HepG2 (cell line): ENCODE measurements around the gene P2RY6. TPM values are rescaled to one million over a fixed set of nuclear protein-coding genes. Genes with fewer than 3 reads are reported as not detected.

ENCODE experiments used
- ATAC-seq: fragments of 200-7000 bp; cut with Tn5 transposase; 3 replicates; pipeline ENCODE4 v1.9.1; 2020; ENCODE audit warnings: mild to moderate bottlenecking, moderate library complexity
- BruUV-seq: library from RNA; stranded (reverse); fragments of 400-500 nt; replicated peaks from 2 replicates; lab custom pipeline; 2021; lab: Mats Ljungman, UMichigan
- CTCF ChIA-PET: fragments of 300-600 bp; formaldehyde crosslinking; extraction: SDS; loops from one replicate; lab custom pipeline; 2021; ENCODE audit warnings: low total read pairs, inconsistent platforms, low intra/inter-chr PET ratio; lab: Yijun Ruan, JAX
- POLR2A ChIA-PET: fragments of 350-600 bp; sonication (Branson Sonifier 250); formaldehyde crosslinking; loops from one replicate; lab custom pipeline; 2020; ENCODE audit warnings: antibody characterized with exemption, inconsistent platforms; lab: Yijun Ruan, JAX
- DNase-seq: peaks from one replicate; pipeline ENCODE4 v3.0.0-alpha.2; 2015; ENCODE audit warnings: low spot score
- FAIRE-seq: peaks from 3 replicates; lab custom pipeline; 2011; peaks lifted over from hg19 to GRCh38; lab: Jason Lieb, UNC
- H2AFZ ChIP-seq: one replicate; pipeline ENCODE4 v1.6.1; 2011; ENCODE audit warnings: low read length, inconsistent platforms
- H3K27ac ChIP-seq: fragments of 300-600 bp; 3 replicates; pipeline ENCODE4 v1.8.0; 2011; ENCODE audit warnings: mixed run types, mild to moderate bottlenecking, mixed read lengths, low read length, inconsistent platforms; ENCODE audit not compliant: insufficient read depth; ENCODE audit errors: extremely low read length
- H3K27me3 ChIP-seq, 2 experiments: fragments of 200-600 bp in 1 of 2; 2 replicates in 1 of 2; 3 replicates in 1 of 2; pipeline versions ENCODE4 v1.6.0 to v1.8.0; 2011; ENCODE audit warnings: low read length in 2 of 2, mild to moderate bottlenecking in 2 of 2, moderate library complexity in 2 of 2, inconsistent platforms in 1 of 2; ENCODE audit not compliant: insufficient read depth in 2 of 2, control insufficient read depth in 1 of 2
- H3K36me3 ChIP-seq, 2 experiments: fragments of 200-600 bp in 1 of 2; replicated peaks in 1 of 2; 2 replicates in 1 of 2; 3 replicates in 1 of 2; pipeline versions ENCODE4 v1.5.1 to v1.8.0; 2011; ENCODE audit warnings: low read length in 2 of 2, inconsistent platforms in 1 of 2; ENCODE audit not compliant: insufficient read depth in 2 of 2, control insufficient read depth in 1 of 2
- H3K4me1 ChIP-seq: 2 replicates; pipeline ENCODE4 v1.5.1; 2012; ENCODE audit warnings: low read length, inconsistent platforms; ENCODE audit not compliant: insufficient read depth
- H3K4me2 ChIP-seq: 2 replicates; pipeline ENCODE4 v1.6.0; 2011; ENCODE audit warnings: low read depth, low read length, inconsistent platforms
- H3K4me3 ChIP-seq, 3 experiments: fragments of 200-600 bp in 1 of 3; sonication (generic), shearing (Covaris generic) in 1 of 3; replicated peaks in 1 of 3; 2 replicates each; pipeline ENCODE4 v1.5.1; 2011 to 2016; ENCODE audit warnings: low read length in 3 of 3, inconsistent platforms in 2 of 3, low read depth in 2 of 3, mild to moderate bottlenecking in 2 of 3, control low read depth in 1 of 3, mixed read lengths in 1 of 3; ENCODE audit not compliant: insufficient read depth in 1 of 3
- H3K79me2 ChIP-seq: one replicate; pipeline ENCODE4 v1.6.1; 2011; ENCODE audit warnings: low read length, inconsistent platforms; ENCODE audit not compliant: insufficient read depth
- H3K9ac ChIP-seq: 2 replicates; pipeline ENCODE4 v1.6.0; 2011; ENCODE audit warnings: mild to moderate bottlenecking, low read depth, low read length, inconsistent platforms; ENCODE audit not compliant: insufficient read depth
- H3K9me3 ChIP-seq: 2 replicates; pipeline ENCODE4 v1.5.1; 2012; ENCODE audit warnings: mild to moderate bottlenecking, low read length
- H4K20me1 ChIP-seq: 2 replicates; pipeline ENCODE4 v1.6.0; 2011; ENCODE audit warnings: inconsistent platforms, mild to moderate bottlenecking, low read length, moderate library complexity; ENCODE audit not compliant: insufficient read depth
- CREM ChIP-seq, 2 experiments: sonication (generic) in 1 of 2; formaldehyde crosslinking in 1 of 2; IDR thresholded peaks; 2 replicates each; pipeline versions ENCODE4 v1.4.0 to v1.6.1; 2016 to 2020; ENCODE audit warnings: antibody characterized with exemption in 1 of 2, mild to moderate bottlenecking in 1 of 2, missing genetic modification reagents in 1 of 2
- LBX2 ChIP-seq: sonication (generic); formaldehyde crosslinking; IDR thresholded peaks from 2 replicates; pipeline ENCODE4 v1.5.0; 2020; ENCODE audit warnings: missing genetic modification reagents, mild to moderate bottlenecking, borderline replicate concordance
- NR3C1 ChIP-seq: sonication (generic); formaldehyde crosslinking; IDR thresholded peaks from 2 replicates; pipeline ENCODE4 v1.4.0; 2020; ENCODE audit warnings: missing genetic modification reagents
- STAT5B ChIP-seq: sonication (generic); formaldehyde crosslinking; IDR thresholded peaks from 2 replicates; pipeline ENCODE4 v1.4.0; 2020; ENCODE audit warnings: missing genetic modification reagents
- THAP11 ChIP-seq: IDR thresholded peaks from 2 replicates; pipeline ENCODE4 v1.6.1; 2016; ENCODE audit warnings: missing biosample characterization, missing genetic modification reagents
- ZFP62 ChIP-seq: sonication (generic); formaldehyde crosslinking; IDR thresholded peaks from 2 replicates; pipeline ENCODE4 v1.4.0; 2020; ENCODE audit warnings: missing genetic modification reagents
- ZNF335 ChIP-seq: sonication (generic); formaldehyde crosslinking; IDR thresholded peaks from 2 replicates; pipeline ENCODE4 v1.4.0; 2020; ENCODE audit warnings: missing genetic modification reagents
- ZNF468 ChIP-seq: sonication (generic); formaldehyde crosslinking; IDR thresholded peaks from 2 replicates; pipeline ENCODE4 v1.8.0; 2022; ENCODE audit warnings: mild to moderate bottlenecking, moderate library complexity, missing genetic modification reagents
- ZNF670 ChIP-seq: sonication (generic); formaldehyde crosslinking; IDR thresholded peaks from 2 replicates; pipeline ENCODE4 v1.8.0; 2022; ENCODE audit warnings: mild to moderate bottlenecking, missing genetic modification reagents, borderline replicate concordance
- ZNF879 ChIP-seq: sonication (generic); formaldehyde crosslinking; IDR thresholded peaks from 2 replicates; pipeline ENCODE4 v1.8.1; 2023; ENCODE audit warnings: missing genetic modification reagents
- WGBS: methylation state at CpG from one replicate; pipeline ENCODE4 v1.1.6; 2017; ENCODE audit warnings: low lambda C conversion rate; 5-methylcytosine and 5-hydroxymethylcytosine counted together
- in situ Hi-C: cut with HindIII; loops from 2 replicates; pipeline ENCODE4 v1.10.0; 2017; ENCODE audit warnings: low pct_unique_long_range_greater_than_20kb; ENCODE audit not compliant: extremely low pct_ligation_motif_present
- intact Hi-C: fragments of 100-400 bp; cut with micrococcal nuclease; formaldehyde crosslinking; loops from one replicate; pipeline ENCODE4 v1.10.0; 2022; ENCODE audit not compliant: unreplicated experiment
- polyA plus RNA-seq, 8 experiments: library from polyadenylated mRNA; depleted of rRNA in 3 of 8; stranded (reverse) in 7 of 8; unstranded in 1 of 8; fragments of >200 nt; fragmentation: Illumina TruSeq in 4 of 8; extraction: Trizol in 4 of 8; gene quantifications; 2 replicates each; pipeline versions ENCODE4 v1.2.1 to v1.2.3, GENCODE V29; 2011 to 2016; ENCODE audit warnings: low read depth in 4 of 8, missing spikeins in 1 of 8, mixed read lengths in 1 of 8; ENCODE audit not compliant: insufficient read depth in 1 of 8
- total RNA-seq, 5 experiments: library from RNA; depleted of rRNA; stranded (reverse); fragments of >200 nt; fragmentation: Illumina TruSeq; extraction: Trizol; gene quantifications; 2 replicates each; pipeline ENCODE4 v1.2.3, GENCODE V29; 2016; ENCODE audit warnings: low read depth in 1 of 5
- TF ChIP-seq, protein P1 (sequence below): sonication (generic); formaldehyde crosslinking; IDR thresholded peaks from 2 replicates; pipeline ENCODE4 v1.5.1; 2020; ENCODE audit warnings: missing genetic modification reagents, mild to moderate bottlenecking, borderline replicate concordance
- TF ChIP-seq, protein P2 (sequence below): sonication (generic); formaldehyde crosslinking; conservative IDR thresholded peaks from 2 replicates; pipeline ENCODE4 v1.4.0; 2020; ENCODE audit warnings: mild to moderate bottlenecking, missing genetic modification reagents, moderate library complexity

The P2RY6 gene
- total and polyA plus RNA-seq, 2 of the 13 experiments (the other 11 are each of a cell fraction or from before 2014, with no cell fraction given), result 0.09 to 0.29 TPM

DNA sequence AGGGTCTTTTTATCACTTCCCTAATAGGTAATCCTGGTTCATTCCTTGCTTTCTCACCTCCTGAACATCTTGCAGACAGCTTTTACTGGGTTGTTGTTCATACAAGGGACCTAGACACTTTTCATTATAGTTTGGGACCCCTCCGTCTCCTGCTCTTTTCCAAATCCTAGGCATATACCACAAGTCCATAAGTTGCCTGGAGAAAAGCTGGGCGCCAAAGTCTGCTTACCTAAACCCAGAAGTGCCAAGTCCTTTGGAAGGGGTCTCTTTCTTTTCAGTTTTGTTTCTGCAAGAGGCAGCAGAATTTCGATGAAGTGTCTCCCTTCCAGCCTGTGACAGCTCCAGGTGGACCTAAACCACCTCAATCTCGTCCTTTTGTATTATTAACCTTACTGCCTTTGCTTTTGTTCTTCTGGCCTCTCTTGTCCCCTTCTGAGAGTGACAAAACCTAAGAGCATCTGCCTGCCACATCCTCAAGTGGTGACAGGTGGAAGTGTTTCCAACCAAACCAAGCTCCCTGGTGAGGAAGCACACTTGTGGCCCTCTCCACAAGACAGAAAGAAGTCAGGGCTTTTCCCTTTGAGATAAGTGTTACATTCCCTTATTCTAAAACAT is 19.5 kb upstream of the P2RY6 start (continued):
- TF ChIP-seq NR3C1 (no peak), THAP11 (no peak)
- TF ChIP-seq, protein P1, sequence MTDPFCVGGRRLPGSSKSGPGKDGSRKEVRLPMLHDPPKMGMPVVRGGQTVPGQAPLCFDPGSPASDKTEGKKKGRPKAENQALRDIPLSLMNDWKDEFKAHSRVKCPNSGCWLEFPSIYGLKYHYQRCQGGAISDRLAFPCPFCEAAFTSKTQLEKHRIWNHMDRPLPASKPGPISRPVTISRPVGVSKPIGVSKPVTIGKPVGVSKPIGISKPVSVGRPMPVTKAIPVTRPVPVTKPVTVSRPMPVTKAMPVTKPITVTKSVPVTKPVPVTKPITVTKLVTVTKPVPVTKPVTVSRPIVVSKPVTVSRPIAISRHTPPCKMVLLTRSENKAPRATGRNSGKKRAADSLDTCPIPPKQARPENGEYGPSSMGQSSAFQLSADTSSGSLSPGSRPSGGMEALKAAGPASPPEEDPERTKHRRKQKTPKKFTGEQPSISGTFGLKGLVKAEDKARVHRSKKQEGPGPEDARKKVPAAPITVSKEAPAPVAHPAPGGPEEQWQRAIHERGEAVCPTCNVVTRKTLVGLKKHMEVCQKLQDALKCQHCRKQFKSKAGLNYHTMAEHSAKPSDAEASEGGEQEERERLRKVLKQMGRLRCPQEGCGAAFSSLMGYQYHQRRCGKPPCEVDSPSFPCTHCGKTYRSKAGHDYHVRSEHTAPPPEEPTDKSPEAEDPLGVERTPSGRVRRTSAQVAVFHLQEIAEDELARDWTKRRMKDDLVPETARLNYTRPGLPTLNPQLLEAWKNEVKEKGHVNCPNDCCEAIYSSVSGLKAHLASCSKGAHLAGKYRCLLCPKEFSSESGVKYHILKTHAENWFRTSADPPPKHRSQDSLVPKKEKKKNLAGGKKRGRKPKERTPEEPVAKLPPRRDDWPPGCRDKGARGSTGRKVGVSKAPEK (CRISPR knock-in tag), result no peak

DNA sequence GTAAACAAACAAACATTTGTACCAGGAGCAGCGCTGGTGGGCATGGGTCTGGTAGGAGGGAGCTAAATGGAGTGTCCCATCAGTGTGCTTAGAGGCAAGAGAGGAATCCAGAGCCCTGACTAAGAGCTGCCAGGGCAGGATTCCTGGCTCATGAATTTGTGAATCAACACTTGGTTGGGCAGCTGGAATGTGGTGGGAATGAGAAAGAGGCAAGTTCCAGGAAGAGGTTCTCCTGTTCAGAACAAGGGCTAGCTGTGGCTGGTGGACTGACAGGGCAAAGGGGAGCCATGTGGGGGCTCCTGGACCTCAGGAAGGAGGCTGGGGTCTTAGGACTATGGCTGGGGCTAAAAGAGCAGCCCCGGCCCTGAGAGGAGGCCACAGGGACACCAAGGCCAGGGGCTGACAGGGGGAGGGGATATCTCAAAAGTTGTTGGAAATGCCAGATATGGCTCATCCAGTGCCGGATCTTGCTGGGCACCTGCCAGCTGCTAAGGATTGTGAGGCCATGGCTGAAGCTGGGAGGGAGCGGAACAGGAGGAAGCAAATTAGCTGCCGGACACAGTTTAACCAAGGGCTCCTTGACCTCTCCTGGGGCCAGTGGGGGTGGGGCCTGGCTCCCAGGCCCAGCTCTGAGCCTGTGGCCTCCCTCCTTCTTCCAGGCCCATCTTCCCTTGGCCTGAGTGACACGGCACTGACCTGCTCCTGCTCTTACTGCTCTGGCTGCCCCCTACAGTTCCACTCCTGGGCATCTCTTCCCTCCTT is 14.6 kb upstream of the P2RY6 start:
- in situ Hi-C loops (no loop called here), intact Hi-C loops (no loop called here)
- no peak overlapping the region for H3K4me3 ChIP-seq
- H3K9ac ChIP-seq, result no peak overlapping the region
- BruUV-seq, result no TSS peak
- 28% methylated on average over 6 of the region's 6 CpGs for WGBS
- TF ChIP-seq LBX2 (CRISPR knock-in tag), result no peak
- TF ChIP-seq ZNF670 (CRISPR knock-in tag), result no peak
- TF ChIP-seq CREM (IDR thresholded peaks at IDR 0.05), result no peak
- no peak for TF ChIP-seq CREM (CRISPR knock-in tag; IDR thresholded peaks at IDR 0.05)
- no peak for TF ChIP-seq ZNF468 (CRISPR knock-in tag)
- no peak for TF ChIP-seq ZFP62 (CRISPR knock-in tag)
- no peak for TF ChIP-seq ZNF879 (CRISPR knock-in tag)
- TF ChIP-seq ZNF335 (CRISPR knock-in tag), result no peak
- TF ChIP-seq, protein P2, sequence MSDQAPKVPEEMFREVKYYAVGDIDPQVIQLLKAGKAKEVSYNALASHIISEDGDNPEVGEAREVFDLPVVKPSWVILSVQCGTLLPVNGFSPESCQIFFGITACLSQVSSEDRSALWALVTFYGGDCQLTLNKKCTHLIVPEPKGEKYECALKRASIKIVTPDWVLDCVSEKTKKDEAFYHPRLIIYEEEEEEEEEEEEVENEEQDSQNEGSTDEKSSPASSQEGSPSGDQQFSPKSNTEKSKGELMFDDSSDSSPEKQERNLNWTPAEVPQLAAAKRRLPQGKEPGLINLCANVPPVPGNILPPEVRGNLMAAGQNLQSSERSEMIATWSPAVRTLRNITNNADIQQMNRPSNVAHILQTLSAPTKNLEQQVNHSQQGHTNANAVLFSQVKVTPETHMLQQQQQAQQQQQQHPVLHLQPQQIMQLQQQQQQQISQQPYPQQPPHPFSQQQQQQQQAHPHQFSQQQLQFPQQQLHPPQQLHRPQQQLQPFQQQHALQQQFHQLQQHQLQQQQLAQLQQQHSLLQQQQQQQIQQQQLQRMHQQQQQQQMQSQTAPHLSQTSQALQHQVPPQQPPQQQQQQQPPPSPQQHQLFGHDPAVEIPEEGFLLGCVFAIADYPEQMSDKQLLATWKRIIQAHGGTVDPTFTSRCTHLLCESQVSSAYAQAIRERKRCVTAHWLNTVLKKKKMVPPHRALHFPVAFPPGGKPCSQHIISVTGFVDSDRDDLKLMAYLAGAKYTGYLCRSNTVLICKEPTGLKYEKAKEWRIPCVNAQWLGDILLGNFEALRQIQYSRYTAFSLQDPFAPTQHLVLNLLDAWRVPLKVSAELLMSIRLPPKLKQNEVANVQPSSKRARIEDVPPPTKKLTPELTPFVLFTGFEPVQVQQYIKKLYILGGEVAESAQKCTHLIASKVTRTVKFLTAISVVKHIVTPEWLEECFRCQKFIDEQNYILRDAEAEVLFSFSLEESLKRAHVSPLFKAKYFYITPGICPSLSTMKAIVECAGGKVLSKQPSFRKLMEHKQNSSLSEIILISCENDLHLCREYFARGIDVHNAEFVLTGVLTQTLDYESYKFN (CRISPR knock-in tag), result no peak
- no peak for TF ChIP-seq STAT5B (CRISPR knock-in tag)
- TF ChIP-seq, all 625 proteins: peak for 0
- ChIA-PET CTCF (no interaction called here), POLR2A (interaction anchor here (1.2 kb wide), 1 partner anchor 21 kb away, joined by 4 read pairs; no protein-coding TSS in a partner anchor)
- Histone ChIP-seq H3K27me3 (peaks cover 0 to 6% of the 10 kb centered on the region in 2 experiments; a peak in 1 of 5 replicates), H3K4me1 (peaks cover 11% of the 10 kb centered on the region), H3K4me2 (no peak overlapping the region), H3K27ac (no peak overlapping the region), H4K20me1 (no peaks in the 10 kb centered on the region), H3K36me3 (no peaks in the 10 kb centered on the region), H2AFZ (no peak overlapping the region), H3K79me2 (no peaks in the 10 kb centered on the region), H3K9me3 (no peaks in the 10 kb centered on the region)
- DNase-seq, result peak; percentile 39
- peak; percentile 47 for ATAC-seq
- no peak for FAIRE-seq
